ENCODE measurements around the gene HOXD3. TPM values are rescaled to one million over a fixed set of nuclear protein-coding genes. Genes with fewer than 3 reads are reported as not detected.

The HOXD3 gene
- polyA plus RNA-seq, 5 donors: 0.15 to 0.49 (median 0.22) TPM

GRCh38 chr2:176162911-176163671 is 6.0 kb downstream of the HOXD3 start:
- DNase-seq: no peak

- DNase-seq: no peak
These were observed 6.6 kb downstream of the HOXD3 start for GRCh38 chr2:176163672-176164056.

- no peak for DNase-seq
These were observed 7.1 kb downstream of the HOXD3 start for GRCh38 chr2:176164201-176164600.

GRCh38 chr2:176164611-176165369 is 7.7 kb downstream of the HOXD3 start:
- DNase-seq: no peak

- no peak for DNase-seq
These were observed 8.4 kb downstream of the HOXD3 start for GRCh38 chr2:176165370-176166050.

- DNase-seq: no peak
These were observed 9.2 kb downstream of the HOXD3 start for GRCh38 chr2:176166272-176166671.

GRCh38 chr2:176167398-176167797 is 10.3 kb downstream of the HOXD3 start:
- DNase-seq: no peak

GRCh38 chr2:176169181-176169580 is 12.1 kb downstream of the HOXD3 start:
- DNase-seq: no peak

- DNase-seq: no peak
These were observed 12.6 kb downstream of the HOXD3 start for GRCh38 chr2:176169711-176170110.

- DNase-seq: no peak
These were observed 13.6 kb downstream of the HOXD3 start for GRCh38 chr2:176170602-176171305.

GRCh38 chr2:176171351-176172006 is 14.4 kb downstream of the HOXD3 start:
- no peak for DNase-seq

- no peak for DNase-seq
These were observed 15.1 kb downstream of the HOXD3 start for GRCh38 chr2:176172007-176172894.

GRCh38 chr2:176172895-176173566 is 15.9 kb downstream of the HOXD3 start:
- no peak for DNase-seq

GRCh38 chr2:176173567-176174381 is 16.7 kb downstream of the HOXD3 start:
- no peak for DNase-seq

GRCh38 chr2:176174382-176174823 is 17.3 kb downstream of the HOXD3 start:
- DNase-seq: no peak

GRCh38 chr2:176174824-176175708 is 18.0 kb downstream of the HOXD3 start:
- DNase-seq: no peak

GRCh38 chr2:176175709-176176607 is 18.9 kb downstream of the HOXD3 start:
- no peak for DNase-seq
